Endothelial cell of umbilical vein (primary cell): ENCODE measurements around the gene IGSF5. TPM values are rescaled to one million over a fixed set of nuclear protein-coding genes. Genes with fewer than 3 reads are reported as not detected.

Source experiments
- BruUV-seq: library from RNA; stranded (reverse); fragments of 400-500 nt; replicated peaks from 2 replicates; lab custom pipeline; 2021; lab: Mats Ljungman, UMichigan
- CTCF ChIA-PET: fragments of 300-600, 350-600 bp; sonication (Branson Sonifier 250); formaldehyde crosslinking; loops from one replicate; lab custom pipeline; 2021; ENCODE audit warnings: antibody characterized with exemption, inconsistent platforms; lab: Charles Lee
- POLR2A ChIA-PET: fragments of 300-600, 350-600 bp; sonication (Branson Sonifier 250); formaldehyde crosslinking; loops from one replicate; lab custom pipeline; 2021; ENCODE audit warnings: antibody characterized with exemption, inconsistent platforms; lab: Charles Lee
- DNase-seq: peaks from one replicate; pipeline ENCODE4 v3.0.0-alpha.2; 2011; ENCODE audit warnings: low read depth, low spot score
- FAIRE-seq: peaks from 2 replicates; lab custom pipeline; 2011; peaks lifted over from hg19 to GRCh38; lab: Jason Lieb, UNC
- H2AFZ ChIP-seq: 2 replicates; pipeline ENCODE4 v1.6.0; 2012; ENCODE audit warnings: low read depth, low read length, control low read depth, inconsistent platforms
- H3K27ac ChIP-seq: 2 replicates; pipeline ENCODE4 v1.5.1; 2011; ENCODE audit warnings: low read depth, mild to moderate bottlenecking, control low read depth, low read length, moderate library complexity; ENCODE audit not compliant: insufficient read depth
- H3K27me3 ChIP-seq, 2 experiments: 2 replicates each; pipeline versions ENCODE4 v1.6.0 to v1.6.1; 2011; ENCODE audit warnings: low read length in 2 of 2, mixed read lengths in 1 of 2; ENCODE audit not compliant: control insufficient read depth in 2 of 2, insufficient read depth in 2 of 2
- H3K36me3 ChIP-seq, 2 experiments: 2 replicates in 1 of 2; 3 replicates in 1 of 2; pipeline ENCODE4 v1.5.1; 2011; ENCODE audit warnings: low read length in 2 of 2, mild to moderate bottlenecking in 1 of 2, moderate library complexity in 1 of 2; ENCODE audit not compliant: control insufficient read depth in 2 of 2, insufficient read depth in 2 of 2; ENCODE audit errors: extremely low read depth in 1 of 2
- H3K4me1 ChIP-seq: 3 replicates; pipeline ENCODE4 v1.5.1; 2011; ENCODE audit warnings: mild to moderate bottlenecking, low read length; ENCODE audit not compliant: control insufficient read depth, insufficient read depth; ENCODE audit errors: extremely low read depth
- H3K4me2 ChIP-seq: 2 replicates; pipeline ENCODE4 v1.6.1; 2011; ENCODE audit warnings: low read length, control low read depth, mixed read lengths; ENCODE audit not compliant: insufficient read depth
- H3K4me3 ChIP-seq, 3 experiments: fragments of 200-600 bp in 1 of 3; sonication (generic), shearing (Covaris generic) in 1 of 3; replicated peaks in 1 of 3; 2 replicates each; pipeline ENCODE4 v1.5.1; 2011 to 2016; ENCODE audit warnings: control low read depth in 3 of 3, low read length in 3 of 3, mild to moderate bottlenecking in 2 of 3, inconsistent platforms in 1 of 3, low read depth in 1 of 3, moderate library complexity in 1 of 3; ENCODE audit not compliant: insufficient read depth in 1 of 3
- H3K79me2 ChIP-seq: 2 replicates; pipeline ENCODE4 v1.6.0; 2012; ENCODE audit warnings: low read length, inconsistent platforms; ENCODE audit not compliant: control insufficient read depth, insufficient read depth
- H3K9ac ChIP-seq: replicated peaks from 2 replicates; pipeline ENCODE3; 2011; ENCODE audit warnings: low read length, control low read depth; ENCODE audit not compliant: insufficient read depth; ENCODE audit errors: extremely low read depth
- H3K9me1 ChIP-seq: replicated peaks from 3 replicates; pipeline ENCODE4 v1.6.0; 2011; ENCODE audit warnings: mild to moderate bottlenecking, low read length; ENCODE audit not compliant: control insufficient read depth, insufficient read depth; ENCODE audit errors: extremely low read depth
- H3K9me3 ChIP-seq: replicated peaks from 2 replicates; pipeline ENCODE4 v1.5.1; 2012; ENCODE audit warnings: low read length, inconsistent platforms; ENCODE audit not compliant: control insufficient read depth, insufficient read depth
- H4K20me1 ChIP-seq: replicated peaks from 2 replicates; pipeline ENCODE3; 2011; ENCODE audit warnings: mild to moderate bottlenecking, low read length; ENCODE audit not compliant: control insufficient read depth, insufficient read depth; ENCODE audit errors: extremely low read depth
- EZH2 ChIP-seq: IDR thresholded peaks from 2 replicates; pipeline ENCODE4 v1.6.1; 2012; ENCODE audit warnings: borderline replicate concordance, low read depth, mild to moderate bottlenecking, moderate library complexity, low read length, inconsistent platforms; ENCODE audit not compliant: severe bottlenecking
- FOS ChIP-seq: IDR thresholded peaks from 2 replicates; pipeline ENCODE4 v1.6.1; 2011; ENCODE audit warnings: mild to moderate bottlenecking, low read length, moderate library complexity, borderline replicate concordance; ENCODE audit not compliant: insufficient read depth
- GATA2 ChIP-seq: IDR thresholded peaks from 2 replicates; pipeline ENCODE4 v1.7.0; 2011; ENCODE audit warnings: low read depth, mild to moderate bottlenecking, moderate library complexity, mixed read lengths, low read length; ENCODE audit not compliant: insufficient read length, insufficient read depth
- JUN ChIP-seq: IDR thresholded peaks from 2 replicates; pipeline ENCODE4 v1.6.1; 2011; ENCODE audit warnings: borderline replicate concordance, low read depth; ENCODE audit not compliant: insufficient read length, insufficient read depth
- MYC ChIP-seq: IDR thresholded peaks from one replicate; pipeline ENCODE4 v1.6.1; 2011; ENCODE audit warnings: mild to moderate bottlenecking, low read depth, low read length
- POLR2A ChIP-seq: IDR thresholded peaks from 2 replicates; pipeline ENCODE4 v1.6.1; 2012; ENCODE audit warnings: low read depth, mild to moderate bottlenecking, control low read depth, low read length
- POLR2AphosphoS5 ChIP-seq: IDR thresholded peaks from 2 replicates; pipeline ENCODE4 v1.6.1; 2012; ENCODE audit warnings: low read depth, mild to moderate bottlenecking, control low read depth, low read length, moderate library complexity; ENCODE audit not compliant: insufficient read depth
- dilution Hi-C: fragments of 300-500 bp; cut with MboI; formaldehyde crosslinking; loops from one replicate; pipeline ENCODE4 v1.15.0; 2019; ENCODE audit warnings: low sequenced_read_pairs; ENCODE audit not compliant: extremely low pct_ligation_motif_present
- intact Hi-C: fragments of 100-400 bp; cut with micrococcal nuclease; formaldehyde crosslinking; loops from one replicate; pipeline ENCODE4 v1.10.0; 2022
- polyA plus RNA-seq, 4 experiments: library from polyadenylated mRNA; depleted of rRNA in 3 of 4; stranded (reverse) in 3 of 4; unstranded in 1 of 4; fragments of >200 nt; gene quantifications; 2 replicates each; pipeline versions ENCODE4 v1.2.1 to v1.2.3, GENCODE V29; 2011 to 2012; ENCODE audit warnings: missing spikeins in 1 of 4
- total RNA-seq: library from RNA; stranded (reverse); gene quantifications from 2 replicates; pipeline ENCODE4 v1.2.3, GENCODE V29; 2021
- TF ChIP-seq, protein P1 (sequence below): IDR thresholded peaks from 2 replicates; pipeline ENCODE4 v1.6.1; 2011; ENCODE audit not compliant: insufficient read depth, insufficient read length
- TF ChIP-seq, protein P2 (sequence below), 2 donors: IDR thresholded peaks; 1 replicate in 1 of 2; 2 replicates in 1 of 2; pipeline ENCODE4 v1.5.1; 2011; ENCODE audit warnings: low read length in 2 of 2, mild to moderate bottlenecking in 2 of 2, moderate library complexity in 2 of 2, control low read depth in 1 of 2, inconsistent platforms in 1 of 2, low read depth in 1 of 2; ENCODE audit not compliant: insufficient read depth in 1 of 2; ENCODE audit errors: extremely low read depth in 1 of 2

The IGSF5 gene
- total and polyA plus RNA-seq, 2 donors (not counting 3 experiments of a cell fraction or from before 2014, with no cell fraction given), result not detected

DNA sequence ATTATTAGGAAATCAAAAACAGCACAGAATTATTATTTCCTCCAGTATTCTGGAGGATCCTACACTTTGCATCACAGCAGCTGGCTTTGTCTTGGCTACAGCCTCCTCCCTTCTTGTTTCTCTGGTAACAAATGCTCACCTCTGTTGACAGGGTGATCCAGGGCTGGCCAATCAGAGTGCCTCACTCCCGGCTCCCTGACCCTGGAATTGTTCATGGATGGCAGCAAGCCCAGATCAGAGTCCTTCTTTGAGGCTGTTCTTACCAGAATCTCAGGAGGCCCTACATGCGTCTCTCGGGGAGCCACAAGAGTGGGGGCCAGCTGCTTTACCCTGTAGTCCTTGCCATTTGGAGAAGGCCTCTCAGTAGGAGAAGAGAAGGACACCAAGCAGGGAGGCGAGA lies 48.4 kb upstream of the IGSF5 start:
- no peaks in the 10 kb centered on the region for H4K20me1 ChIP-seq
- no peak overlapping the region for H3K4me3 ChIP-seq
- POLR2A ChIA-PET, result no interaction called here
- no peaks in the 10 kb centered on the region for H3K36me3 ChIP-seq
- FAIRE-seq, result no peak
- no peak overlapping the region for H2AFZ ChIP-seq
- H3K4me2 ChIP-seq, result no peak overlapping the region
- DNase-seq, result no peak
- TF ChIP-seq FOS, result no peak
- TF ChIP-seq, protein P1, sequence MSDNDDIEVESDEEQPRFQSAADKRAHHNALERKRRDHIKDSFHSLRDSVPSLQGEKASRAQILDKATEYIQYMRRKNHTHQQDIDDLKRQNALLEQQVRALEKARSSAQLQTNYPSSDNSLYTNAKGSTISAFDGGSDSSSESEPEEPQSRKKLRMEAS, result no peak
- no peak for TF ChIP-seq POLR2AphosphoS5
- TF ChIP-seq JUN, result no peak
- no peak for TF ChIP-seq POLR2A
- TF ChIP-seq GATA2, result no peak
- TF ChIP-seq EZH2, result no peak
- TF ChIP-seq, protein P2, sequence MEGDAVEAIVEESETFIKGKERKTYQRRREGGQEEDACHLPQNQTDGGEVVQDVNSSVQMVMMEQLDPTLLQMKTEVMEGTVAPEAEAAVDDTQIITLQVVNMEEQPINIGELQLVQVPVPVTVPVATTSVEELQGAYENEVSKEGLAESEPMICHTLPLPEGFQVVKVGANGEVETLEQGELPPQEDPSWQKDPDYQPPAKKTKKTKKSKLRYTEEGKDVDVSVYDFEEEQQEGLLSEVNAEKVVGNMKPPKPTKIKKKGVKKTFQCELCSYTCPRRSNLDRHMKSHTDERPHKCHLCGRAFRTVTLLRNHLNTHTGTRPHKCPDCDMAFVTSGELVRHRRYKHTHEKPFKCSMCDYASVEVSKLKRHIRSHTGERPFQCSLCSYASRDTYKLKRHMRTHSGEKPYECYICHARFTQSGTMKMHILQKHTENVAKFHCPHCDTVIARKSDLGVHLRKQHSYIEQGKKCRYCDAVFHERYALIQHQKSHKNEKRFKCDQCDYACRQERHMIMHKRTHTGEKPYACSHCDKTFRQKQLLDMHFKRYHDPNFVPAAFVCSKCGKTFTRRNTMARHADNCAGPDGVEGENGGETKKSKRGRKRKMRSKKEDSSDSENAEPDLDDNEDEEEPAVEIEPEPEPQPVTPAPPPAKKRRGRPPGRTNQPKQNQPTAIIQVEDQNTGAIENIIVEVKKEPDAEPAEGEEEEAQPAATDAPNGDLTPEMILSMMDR (IDR thresholded peaks at IDR 0.05; ENCODE audit: extremely low read depth in 1 of 2, insufficient read depth in 1 of 2, low read depth in 1 of 2, low read length in 2 of 2), result no peak
- no peak for TF ChIP-seq MYC
- no peaks in the 10 kb centered on the region for H3K9me1 ChIP-seq
- CTCF ChIA-PET, result no interaction called here
- dilution Hi-C loops, result no loop called here
- H3K27ac ChIP-seq, result no peak overlapping the region
- no peaks in the 10 kb centered on the region for H3K9me3 ChIP-seq
- intact Hi-C loops, result no loop called here
- H3K9ac ChIP-seq, result no peak overlapping the region
- no TSS peak for BruUV-seq
- H3K4me1 ChIP-seq, result no peaks in the 10 kb centered on the region
- H3K27me3 ChIP-seq, result no peaks in the 10 kb centered on the region
- no peaks in the 10 kb centered on the region for H3K79me2 ChIP-seq
